VCaP (cell line): ENCODE data around the gene RUNX1.

Source experiments
- H3K27ac ChIP-seq: fragments of 450-650 bp; 2 replicates; pipeline ENCODE4 v1.5.1; 2017
- TF ChIP-seq, protein P1 (sequence below): fragments of 450-650 bp; conservative IDR thresholded peaks from 2 replicates; pipeline ENCODE4 v1.5.1; 2017; ENCODE audit warnings: mild to moderate bottlenecking, moderate library complexity

RUNX1 gene

GRCh38 chr21:35063428-35064172, 14.5 kb upstream of the RUNX1 start:
- TF ChIP-seq, protein P1, sequence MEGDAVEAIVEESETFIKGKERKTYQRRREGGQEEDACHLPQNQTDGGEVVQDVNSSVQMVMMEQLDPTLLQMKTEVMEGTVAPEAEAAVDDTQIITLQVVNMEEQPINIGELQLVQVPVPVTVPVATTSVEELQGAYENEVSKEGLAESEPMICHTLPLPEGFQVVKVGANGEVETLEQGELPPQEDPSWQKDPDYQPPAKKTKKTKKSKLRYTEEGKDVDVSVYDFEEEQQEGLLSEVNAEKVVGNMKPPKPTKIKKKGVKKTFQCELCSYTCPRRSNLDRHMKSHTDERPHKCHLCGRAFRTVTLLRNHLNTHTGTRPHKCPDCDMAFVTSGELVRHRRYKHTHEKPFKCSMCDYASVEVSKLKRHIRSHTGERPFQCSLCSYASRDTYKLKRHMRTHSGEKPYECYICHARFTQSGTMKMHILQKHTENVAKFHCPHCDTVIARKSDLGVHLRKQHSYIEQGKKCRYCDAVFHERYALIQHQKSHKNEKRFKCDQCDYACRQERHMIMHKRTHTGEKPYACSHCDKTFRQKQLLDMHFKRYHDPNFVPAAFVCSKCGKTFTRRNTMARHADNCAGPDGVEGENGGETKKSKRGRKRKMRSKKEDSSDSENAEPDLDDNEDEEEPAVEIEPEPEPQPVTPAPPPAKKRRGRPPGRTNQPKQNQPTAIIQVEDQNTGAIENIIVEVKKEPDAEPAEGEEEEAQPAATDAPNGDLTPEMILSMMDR = no peak
- H3K27ac ChIP-seq = no peak overlapping the region

- TF ChIP-seq, protein P1 = no peak
- no peak overlapping the region for H3K27ac ChIP-seq
Observed at GRCh38 chr21:35062016-35062415, 12.9 kb upstream of the RUNX1 start.

GRCh38 chr21:35059742-35060141, 10.6 kb upstream of the RUNX1 start:
- H3K27ac ChIP-seq = no peak overlapping the region
- TF ChIP-seq, protein P1 = no peak

- no peak overlapping the region for H3K27ac ChIP-seq
- TF ChIP-seq, protein P1 = no peak
Observed at GRCh38 chr21:35058058-35058457, 9.0 kb upstream of the RUNX1 start.

- TF ChIP-seq, protein P1 = no peak
- no peak overlapping the region for H3K27ac ChIP-seq
Observed at GRCh38 chr21:35057428-35057827, 8.3 kb upstream of the RUNX1 start.

GRCh38 chr21:35053356-35054096, 4.4 kb upstream of the RUNX1 start:
- TF ChIP-seq, protein P1 = no peak
- no peak overlapping the region for H3K27ac ChIP-seq

DNA sequence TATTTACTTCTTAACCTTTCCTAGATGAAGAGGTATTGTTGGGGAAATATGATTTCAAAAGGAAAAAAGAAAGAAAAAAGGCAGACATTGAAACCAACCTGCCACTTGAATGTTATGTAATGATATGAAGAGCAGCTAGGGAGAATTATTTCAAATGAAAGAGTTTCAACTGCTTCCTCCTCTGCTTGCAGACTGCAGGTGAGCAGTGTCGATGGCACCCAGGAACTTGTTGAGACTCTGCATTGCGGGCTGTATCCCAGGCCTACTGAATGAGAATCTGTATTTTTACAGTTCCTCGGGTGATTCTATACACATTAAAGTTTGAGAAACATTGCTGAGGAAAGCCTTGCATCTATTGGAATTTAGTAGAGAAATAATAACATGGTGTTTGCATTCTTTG, 3.7 kb upstream of the RUNX1 start:
- TF ChIP-seq, protein P1 = no peak
- H3K27ac ChIP-seq = no peak overlapping the region
